ENCODE measurements around the gene PLA2G2F.

Gene PLA2G2F

DNA sequence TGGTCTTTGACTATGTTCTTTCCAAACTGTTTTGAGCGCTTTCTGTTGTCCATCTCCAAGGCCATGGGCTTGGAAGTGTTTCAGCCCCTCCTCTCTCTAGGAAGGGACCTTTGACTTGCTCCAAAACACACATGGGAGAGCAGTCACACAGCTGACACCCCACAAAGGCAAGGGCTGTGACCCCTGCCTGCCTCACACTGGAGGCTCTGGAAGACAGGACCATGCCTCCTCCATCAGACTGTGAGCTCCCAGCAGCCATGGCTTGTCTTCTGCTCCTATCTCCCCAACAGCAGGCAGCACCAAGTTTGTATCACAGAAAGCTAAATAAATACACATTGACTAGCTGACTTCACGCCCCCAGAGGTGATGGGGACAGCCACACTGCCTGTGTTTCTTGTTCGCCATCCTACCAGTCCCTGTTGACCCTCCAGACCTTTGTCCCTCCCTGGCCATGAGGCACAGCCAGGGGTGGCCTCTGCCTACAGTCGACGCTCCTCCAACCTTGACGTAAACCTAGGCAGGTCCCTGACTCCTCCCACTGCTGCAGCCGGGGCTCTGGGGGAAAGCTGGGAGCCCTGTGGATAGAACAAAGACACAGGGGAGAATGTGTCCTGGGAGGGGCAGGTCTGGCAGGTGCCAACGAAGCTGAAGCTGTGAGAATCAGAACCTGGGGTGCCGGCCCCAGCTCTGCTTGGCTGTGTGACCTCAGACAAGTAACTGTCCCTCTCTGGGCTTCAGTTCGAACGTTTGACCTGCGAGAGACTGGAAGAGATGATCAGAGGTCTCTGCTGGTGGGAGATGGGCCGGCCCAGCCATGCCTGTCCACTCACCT, 4.8 kb downstream of the PLA2G2F start:
- no peak for DNase-seq

DNA sequence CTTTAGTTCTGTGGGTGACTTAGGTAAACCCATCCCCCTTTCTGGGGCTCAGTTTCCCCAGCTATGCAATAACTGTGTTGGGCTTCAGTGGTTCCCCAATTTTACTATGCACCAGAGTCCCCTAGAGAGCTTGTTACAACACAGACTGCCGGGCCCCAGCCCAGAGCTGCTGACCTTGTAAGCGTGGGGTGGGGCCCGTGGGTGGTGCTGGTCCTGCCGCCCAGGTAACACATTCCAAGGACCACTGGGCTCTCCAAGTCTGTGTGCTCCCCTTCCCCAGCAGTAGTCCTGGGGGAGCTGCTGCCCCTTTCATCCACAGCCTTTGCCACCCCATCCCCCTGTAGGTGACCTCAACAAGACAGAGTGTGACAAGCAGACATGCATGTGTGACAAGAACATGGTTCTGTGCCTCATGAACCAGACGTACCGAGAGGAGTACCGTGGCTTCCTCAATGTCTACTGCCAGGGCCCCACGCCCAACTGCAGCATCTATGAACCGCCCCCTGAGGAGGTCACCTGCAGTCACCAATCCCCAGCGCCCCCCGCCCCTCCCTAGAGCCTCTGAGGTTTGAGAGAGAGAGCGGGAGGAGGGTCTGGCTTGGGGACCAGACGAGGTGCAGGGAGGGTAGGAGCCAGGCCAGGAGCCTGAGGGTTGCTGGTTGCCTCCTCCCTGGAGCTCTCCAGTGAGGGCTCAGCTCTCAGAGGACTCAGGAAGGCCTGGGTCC, 8.9 kb downstream of the PLA2G2F start:
- DNase-seq = no peak

DNA sequence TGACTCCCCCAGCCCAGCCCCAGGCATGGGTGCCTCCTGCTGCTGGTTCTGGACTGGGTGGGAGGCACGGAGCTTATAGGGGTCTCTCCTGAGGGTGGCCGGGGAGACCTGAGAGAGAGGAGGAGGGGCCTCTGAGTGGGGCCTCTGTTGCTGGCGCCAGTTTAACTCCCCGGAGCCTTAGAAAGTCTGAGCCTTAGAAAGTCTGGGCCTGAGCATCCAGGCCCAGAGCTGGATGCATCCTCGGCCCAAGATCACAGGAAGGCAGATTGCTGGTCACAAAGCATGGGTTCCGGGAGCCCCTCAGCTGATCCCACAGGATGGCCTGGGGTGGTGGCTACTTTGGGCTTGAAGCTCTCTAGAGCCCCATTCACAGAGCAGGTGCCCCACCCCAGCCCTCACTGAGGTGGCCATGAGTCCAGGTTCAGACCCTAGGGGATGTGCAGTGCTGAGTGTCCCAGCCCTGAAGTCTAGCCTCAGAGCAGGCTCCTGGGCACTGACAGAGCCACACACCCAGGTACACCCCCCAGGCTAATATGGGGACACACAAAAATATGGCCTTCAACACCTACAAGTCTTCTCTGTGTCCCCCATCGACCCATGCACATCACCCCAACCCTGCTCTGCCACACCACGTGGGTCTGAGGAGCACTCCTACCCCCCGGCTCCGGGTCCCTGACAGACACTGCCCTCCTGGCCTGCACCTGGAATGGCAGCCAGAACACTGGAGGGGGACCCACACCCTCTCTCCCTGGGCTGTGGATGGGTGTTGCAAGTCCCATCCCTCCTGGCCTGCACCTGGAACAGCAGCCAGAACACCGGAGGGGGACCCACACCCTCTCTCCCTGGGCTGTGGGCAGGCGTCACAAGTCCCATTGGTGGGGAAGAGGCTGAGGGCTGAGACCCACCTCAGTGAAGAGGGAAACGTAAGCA, 9.7 kb downstream of the PLA2G2F start:
- no peak for DNase-seq

DNA sequence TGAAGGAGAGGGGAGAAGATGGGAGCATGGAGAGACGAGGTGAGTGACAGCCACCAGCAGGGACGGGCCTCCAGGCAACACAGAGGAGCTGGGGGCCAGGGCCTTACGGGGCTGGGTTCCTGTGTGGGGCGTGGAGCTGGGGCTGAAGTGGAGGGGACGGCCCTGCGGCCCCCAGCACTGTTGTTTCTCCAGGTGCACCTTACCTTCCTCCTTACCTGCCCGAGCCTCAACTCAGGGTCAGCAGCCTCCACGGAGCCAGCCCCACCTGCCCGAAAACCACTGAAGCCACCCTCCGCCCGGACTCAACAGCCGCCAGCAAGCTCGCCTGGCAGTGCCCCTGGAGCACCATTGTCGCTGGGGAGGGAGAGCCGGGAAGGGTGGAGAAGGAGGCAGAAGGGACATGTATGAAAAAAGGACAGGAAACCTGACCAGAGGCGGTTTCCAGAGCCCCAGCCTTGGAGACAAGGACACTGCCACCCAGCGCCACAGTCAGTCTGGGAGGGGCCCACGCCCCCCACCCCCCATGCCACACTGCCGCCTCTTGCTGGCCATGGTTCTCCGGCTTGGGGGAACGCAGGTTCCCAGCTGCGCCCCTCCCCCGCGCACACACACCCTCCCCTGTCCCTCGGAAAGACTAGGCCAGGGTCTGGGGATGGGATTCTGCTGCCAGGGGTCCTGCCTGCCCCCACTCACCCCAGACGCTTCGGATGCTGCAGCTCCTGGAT, 10.6 kb downstream of the PLA2G2F start:
- DNase-seq = no peak

DNA sequence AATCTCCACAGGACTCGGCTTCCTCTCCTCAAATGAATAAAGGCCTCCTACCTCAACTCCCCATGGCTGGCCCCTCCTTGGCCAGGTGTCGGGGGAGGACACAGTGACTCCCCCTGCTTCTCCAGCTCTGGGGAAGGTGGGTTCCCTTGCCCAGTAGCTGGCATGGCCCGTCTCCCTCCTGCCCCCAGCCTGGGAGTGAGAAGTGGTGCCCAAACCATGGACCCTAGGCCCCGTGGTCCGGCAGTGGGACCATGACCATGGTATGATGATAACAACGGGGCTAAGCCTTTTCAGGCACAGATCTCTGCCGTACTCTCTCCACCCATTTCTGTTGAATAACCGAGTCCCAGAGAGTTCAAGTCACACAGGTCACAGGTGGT, 11.2 kb downstream of the PLA2G2F start:
- DNase-seq = no peak

DNA sequence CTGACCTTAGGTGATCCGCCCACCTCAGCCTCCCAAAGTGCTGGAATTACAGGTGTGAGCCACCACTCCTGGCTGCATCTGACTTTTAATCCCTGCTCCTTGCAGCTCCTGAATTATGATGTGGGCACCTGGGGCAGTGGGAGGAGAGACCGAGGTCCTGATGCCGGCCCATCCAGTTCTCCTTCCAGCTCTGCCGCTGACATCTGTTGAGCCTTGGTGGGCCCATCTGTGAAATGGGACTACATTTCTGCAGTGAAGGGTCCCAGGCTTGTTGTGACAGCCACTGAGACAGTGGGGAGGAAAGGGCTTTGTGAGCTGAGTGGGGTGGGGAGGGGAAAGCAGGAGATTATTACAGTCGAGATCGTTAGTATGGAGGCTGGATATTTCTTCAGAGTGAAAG, 11.8 kb downstream of the PLA2G2F start:
- DNase-seq = no peak

DNA sequence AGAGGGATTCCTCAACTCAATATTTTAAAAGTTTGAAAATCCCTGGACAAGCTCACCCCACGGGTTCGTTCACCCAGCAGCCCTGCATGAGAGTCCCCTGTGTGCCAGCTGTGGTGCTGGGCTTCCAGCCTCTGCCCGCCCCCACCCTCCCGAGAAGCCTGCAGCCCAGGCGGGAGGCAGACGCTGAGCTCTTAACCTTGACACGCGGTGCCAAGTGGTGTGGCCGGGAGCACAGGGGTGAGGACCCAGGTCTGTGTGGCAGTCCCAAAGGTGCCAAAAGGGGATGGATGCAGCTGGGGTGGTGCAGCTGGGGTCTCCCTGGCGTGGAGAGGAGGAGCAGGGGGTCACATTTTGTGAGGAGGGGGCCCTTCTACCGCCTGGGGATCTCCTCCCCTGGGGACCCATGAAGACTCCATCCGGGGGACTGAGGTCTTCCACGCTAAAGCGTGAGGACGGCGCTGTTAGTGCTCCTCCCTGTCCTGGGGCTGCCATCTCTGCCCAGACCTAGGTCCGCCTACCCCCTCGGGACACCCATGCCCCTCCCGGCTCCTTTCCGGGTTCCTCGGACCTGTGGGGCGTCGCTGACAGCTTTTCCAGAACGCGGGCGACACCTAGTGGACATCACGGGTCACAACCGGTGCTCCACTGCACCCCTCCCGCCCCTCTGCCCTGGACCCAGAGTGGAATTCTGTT, 12.9 kb downstream of the PLA2G2F start:
- peak; percentile 85 for DNase-seq

DNA sequence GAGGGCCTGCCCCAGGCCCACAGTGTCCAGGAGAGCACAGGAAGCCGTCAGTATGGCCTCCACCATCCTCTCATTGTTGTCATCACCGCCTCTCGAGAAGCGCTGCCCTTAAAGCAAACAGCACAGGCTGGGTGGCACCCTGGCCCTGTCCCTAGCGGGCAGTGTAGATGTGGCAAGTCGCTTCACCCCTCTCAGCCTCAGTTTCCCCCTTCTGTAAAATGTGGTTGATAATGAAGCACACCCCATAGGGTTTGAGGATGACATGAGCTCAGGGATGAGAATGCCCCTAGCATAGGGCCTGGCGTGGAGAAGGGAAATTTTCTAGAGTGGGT, 13.4 kb downstream of the PLA2G2F start:
- no peak for DNase-seq

DNA sequence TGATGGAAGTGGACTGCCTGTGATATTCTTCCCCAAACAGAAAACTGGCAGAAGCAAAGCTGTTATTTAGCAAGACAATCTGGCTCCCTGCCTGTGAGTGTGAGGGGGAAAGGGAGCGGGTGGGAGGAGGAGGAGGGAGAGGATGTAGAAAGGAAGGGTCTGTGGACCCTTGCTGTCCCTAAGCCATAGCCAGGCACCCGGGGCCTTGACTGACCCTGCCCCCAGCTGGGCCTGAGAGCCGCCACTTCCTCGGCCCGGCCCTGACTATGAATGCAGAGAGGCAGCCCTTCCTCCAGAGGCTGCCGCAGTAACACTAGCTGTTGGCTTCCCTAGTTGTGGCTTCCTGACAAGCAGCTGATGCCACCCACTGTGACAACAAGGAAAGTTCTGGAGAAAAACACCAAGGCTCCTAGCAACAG, 13.9 kb downstream of the PLA2G2F start:
- no peak for DNase-seq

DNA sequence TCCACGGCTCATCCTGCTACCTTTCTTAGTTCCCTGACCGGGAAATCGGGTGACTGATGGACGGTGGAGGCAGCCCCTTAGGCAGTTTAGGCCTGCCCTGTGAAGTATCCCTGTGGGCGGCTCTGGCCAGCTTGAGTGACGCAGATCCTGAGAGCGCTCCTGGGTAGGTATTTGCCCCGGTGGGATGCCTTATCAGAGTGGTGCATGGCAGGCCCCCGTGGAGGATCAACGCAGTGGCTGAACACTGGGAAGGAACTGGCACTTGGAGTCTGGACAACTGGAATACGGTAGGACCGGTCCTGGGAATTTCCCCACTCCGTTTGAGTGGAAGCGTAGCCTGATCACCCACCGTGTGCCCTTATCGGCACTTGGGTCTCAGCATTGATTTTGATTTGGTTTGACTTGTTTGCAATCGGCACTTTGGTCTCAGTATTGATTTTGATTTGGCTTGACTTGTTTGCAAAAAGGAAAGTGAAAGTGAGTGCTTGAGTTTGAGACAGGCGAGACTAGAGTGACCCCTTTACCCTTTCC, 15.2 kb downstream of the PLA2G2F start:
- no peak for DNase-seq

DNA sequence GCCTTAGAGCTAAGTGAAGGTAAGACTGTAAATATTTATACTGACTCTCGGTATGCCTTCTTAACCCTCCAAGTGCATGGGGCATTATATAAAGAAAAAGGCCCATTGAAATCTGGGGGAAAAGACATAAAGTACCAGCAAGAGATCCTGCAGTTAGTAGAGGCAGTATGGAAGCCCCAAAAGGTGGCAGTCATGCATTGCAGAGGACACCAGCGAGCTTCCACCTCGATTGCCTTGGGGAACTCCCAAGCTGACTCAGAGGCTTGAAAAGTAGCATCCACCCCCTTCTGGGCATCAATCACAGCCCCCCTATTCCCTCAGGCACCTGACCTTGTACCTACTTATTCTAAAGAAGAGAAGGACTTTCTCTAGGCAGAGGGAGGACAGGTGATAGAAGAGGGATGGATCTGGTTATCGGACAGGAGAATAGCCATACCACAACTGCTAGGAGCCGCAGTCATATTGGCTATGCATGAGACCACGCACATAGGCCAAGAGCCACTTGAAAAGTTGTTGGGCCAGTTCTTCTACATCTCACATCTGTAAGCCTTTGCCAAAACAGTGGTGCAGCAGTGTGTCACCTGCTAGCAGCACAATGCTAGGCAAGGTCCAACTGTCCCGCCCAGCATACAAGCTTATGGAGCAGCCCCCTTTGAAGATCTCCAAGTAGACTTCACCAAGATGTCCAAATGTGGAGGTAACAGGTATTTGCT, 19.4 kb downstream of the PLA2G2F start:
- DNase-seq = peak; percentile 5

DNA sequence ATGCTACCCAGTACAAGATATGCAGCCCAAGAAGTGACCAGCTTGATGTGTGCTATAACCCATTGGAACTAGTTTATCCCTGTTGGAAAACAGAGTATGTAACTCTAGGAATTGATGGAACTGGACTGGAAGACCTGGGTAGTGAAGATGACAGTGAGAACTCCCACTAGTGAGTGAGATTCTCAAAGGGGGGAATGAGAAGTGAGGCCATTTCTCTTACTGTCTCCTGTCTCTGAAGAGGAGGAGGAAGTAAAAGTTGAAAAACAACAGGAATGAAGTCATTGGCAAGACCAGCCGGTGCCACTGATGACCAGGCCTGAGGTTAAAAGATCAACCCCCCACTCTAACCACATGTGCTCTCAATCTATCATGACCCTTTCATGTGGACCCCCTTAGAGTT, 20.9 kb downstream of the PLA2G2F start:
- no peak for DNase-seq

DNA sequence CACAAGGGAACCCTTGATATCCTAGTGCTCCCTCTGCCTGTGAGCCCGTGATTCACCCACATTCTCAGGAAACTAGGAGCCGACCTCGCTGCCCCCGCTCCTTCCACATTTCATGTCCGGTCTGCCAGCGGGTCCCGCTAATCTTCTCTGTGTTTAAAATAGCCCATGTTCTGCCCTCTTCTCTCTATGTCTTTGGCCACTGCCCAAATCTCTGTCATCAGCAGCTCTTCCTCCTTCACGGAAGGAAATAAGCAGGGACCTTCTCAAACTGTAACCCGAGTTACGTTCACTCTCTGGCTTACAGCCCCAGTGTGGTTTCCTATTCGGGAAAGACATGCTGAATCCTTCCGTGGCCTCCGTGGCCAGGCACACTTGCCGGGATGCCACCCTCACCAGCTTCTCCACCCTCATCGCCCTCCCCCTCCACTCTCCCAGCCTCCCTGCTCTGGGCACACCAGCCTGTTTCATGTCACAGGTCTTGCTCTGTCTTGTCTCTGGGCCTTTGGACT, 25.6 kb downstream of the PLA2G2F start:
- no peak for DNase-seq

DNA sequence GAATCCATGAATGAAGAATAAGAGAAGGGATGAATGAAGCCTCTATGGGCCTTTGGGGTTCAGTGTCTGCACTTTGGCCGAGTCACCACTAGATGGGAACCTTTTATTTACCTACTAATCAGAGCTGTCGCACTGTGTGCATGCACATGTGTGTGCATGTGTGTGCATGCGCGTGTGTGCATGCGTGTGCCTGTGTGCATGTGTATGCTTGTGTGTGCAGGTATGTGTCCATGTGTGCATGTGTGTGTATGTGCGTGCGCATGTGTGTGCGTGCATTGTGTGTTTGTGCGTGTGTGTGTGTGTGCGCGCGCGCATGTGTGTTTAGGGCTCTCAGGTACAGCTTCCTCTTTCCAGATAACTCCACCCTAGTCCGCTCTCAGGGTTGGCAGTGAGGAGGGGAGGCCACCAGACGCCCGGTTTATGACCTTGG, 26.4 kb downstream of the PLA2G2F start:
- no peak for DNase-seq

DNA sequence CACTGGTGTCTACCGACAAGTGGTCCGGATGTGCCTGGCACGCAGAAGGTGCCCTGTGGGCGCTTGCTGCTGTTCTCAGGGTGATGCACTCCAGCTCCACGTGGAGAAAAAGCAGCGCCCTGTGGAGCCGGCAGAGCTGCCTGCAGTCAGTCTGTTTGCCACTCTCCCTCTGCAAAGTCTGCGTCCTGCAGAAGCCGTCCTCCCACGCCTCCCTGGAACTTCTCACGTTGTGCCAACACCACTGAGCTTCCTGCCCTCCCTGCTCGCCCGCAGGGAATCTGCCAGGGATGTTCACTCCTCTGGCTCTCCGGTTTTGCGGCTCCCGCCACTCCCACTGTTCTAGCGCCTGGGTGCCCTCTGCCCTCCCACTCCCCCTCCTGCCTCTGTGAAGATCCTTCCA, 26.9 kb downstream of the PLA2G2F start:
- no peak for DNase-seq

DNA sequence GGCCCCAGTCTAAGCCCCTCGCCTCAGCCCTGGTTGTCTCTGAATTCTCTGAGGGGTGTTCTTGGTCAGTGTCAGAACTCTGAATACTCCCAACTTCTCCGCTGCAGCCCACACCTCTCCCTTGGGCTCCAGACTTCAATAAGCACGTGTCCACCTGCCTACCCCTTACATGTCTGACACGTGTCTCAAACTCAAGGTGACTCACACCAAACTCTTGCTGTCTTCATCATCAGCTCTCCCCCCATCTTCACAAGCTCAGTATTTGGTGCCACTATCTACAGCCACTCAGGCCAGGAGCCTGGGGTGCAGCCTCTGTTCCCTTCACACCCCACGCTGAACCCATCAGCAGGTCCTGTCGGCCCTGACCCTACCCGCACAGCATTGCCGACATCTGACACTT, 28.0 kb downstream of the PLA2G2F start:
- no peak for DNase-seq

DNA sequence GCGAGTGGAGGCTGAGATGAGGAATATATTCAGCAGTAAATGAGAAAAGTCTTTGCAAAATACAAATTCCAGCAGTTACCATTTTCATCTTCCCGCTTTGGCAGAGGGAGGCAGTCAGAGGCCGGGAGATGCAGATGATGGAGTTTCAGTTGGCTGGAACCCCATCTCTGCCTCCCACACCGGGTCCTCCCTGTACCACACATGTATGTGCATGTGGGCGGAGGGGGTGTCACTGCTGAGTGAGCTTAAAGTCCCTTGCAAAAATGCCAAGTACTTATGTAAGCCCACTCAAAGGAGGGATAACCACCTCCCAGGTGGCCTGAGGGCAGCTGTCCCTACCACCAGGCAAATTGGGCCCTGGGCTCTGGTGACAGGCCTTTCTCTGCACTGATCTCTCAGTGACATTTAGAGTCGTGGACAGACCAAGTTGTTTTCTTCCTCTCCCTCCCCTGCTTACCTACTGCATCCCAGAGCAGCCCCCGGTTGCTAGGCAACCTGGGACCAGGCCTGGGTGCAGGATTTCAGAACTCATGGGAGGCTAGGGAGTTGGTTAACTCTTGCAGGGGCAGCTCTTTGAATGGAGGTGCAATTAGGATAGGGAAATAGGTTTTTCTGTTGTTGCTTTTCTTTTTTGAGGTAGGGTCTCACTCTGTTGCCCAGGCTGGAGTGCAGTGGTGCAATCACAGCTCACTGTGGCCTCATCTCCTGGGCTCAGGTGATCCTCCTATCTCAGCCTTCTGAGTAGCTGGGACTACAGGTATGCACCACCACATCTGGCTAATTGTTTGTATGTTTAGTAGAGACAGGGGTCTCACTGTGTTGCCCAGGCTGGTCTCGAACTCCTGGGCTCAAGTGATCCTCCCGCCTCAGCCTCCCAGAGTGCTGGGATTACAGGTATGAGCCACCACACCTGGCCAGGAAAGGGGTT, 29.7 kb downstream of the PLA2G2F start:
- DNase-seq = no peak

DNA sequence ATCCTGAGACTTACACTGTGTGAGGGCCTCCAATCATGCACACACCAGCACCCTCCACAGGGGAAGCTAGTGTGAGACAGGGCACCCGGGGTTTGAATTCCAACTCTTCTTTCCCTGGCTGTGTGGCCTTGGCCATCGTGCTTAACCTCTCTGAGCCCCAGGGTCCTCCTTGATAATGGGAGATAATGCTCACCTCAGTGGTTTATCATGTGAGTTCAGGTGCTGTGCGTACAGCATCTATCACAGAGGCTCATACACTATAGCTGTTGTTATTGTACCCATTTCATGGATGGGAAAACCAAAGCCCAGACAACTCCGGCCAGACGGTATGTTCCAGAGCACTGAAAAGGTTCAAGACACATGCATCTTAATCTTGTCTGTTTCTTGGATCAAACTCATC, 30.8 kb downstream of the PLA2G2F start:
- DNase-seq = no peak

DNA sequence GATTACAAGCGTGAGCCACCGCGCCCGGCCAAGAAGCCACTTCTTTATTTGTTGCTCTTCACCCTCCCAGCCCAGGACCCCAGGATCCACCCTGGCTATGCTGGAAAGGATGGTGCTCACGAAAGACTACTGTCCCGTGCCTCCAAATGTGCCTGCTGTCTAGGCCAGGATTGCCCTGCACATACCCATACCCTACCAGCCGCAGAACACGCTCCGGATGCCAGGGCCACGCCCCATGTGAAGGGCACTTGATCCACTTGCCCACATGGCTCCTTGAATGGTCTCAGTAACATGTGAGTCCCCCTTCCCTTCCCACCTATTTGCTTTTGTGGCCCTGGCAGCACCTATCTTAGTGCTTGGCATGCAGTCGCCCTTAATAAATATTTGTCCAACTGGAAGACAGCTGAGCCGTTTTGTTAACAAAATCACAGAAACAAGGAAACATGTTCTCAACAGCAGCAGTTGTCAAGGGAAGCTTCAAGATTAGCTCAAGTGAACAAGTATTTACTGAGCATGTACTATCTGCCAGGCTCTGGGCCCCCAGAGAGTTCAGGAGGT, 33.0 kb downstream of the PLA2G2F start:
- DNase-seq = no peak

All from CD4-positive, alpha-beta T cell treated with Interleukin-6 for 4 hours (primary cell).